Gastroesophageal sphincter (tissue), 4 donors: ENCODE results near the gene ACTL9. TPM values are rescaled to one million over a fixed set of nuclear protein-coding genes. Genes with fewer than 3 reads are reported as not detected.

ENCODE experiments used
- ATAC-seq: fragments of 150-250 bp; one replicate; pipeline ENCODE4 v1.9.1; 2016; ENCODE audit warnings: mild to moderate bottlenecking, moderate library complexity
- H3K27ac ChIP-seq, 4 donors: fragments of 200-600 bp; sonication (generic) in 3 of 4; 1 replicate in 3 of 4; 2 replicates in 1 of 4; pipeline ENCODE4 v1.5.1; 2016 to 2019
- H3K27me3 ChIP-seq: fragments of 200-600 bp; sonication (generic); one replicate; pipeline ENCODE4 v1.5.1; 2019
- H3K36me3 ChIP-seq, 2 donors: fragments of 200-600 bp; sonication (generic); one replicate each; pipeline ENCODE4 v1.5.1; 2019; ENCODE audit warnings: control low read depth in 1 of 2
- H3K4me1 ChIP-seq, 3 donors: fragments of 200-600 bp; sonication (generic); 1 replicate in 2 of 3; 2 replicates in 1 of 3; pipeline ENCODE4 v1.5.1; 2016 to 2019; ENCODE audit warnings: control low read depth in 2 of 3
- H3K4me3 ChIP-seq, 2 donors: fragments of 200-600 bp; sonication (generic); one replicate each; pipeline ENCODE4 v1.5.1; 2019; ENCODE audit warnings: mild to moderate bottlenecking in 1 of 2, moderate library complexity in 1 of 2
- H3K9me3 ChIP-seq, 3 donors: fragments of 200-600 bp; sonication (generic); one replicate each; pipeline ENCODE4 v1.5.1; 2017 to 2019; ENCODE audit warnings: control low read depth in 2 of 3
- CTCF ChIP-seq, 4 experiments: fragments of 200-600 bp in 2 of 4; fragments of 450-650 bp in 2 of 4; sonication (generic) in 1 of 4; IDR thresholded peaks; one replicate each; pipeline ENCODE4 v1.5.1; 2017 to 2019; ENCODE audit warnings: antibody characterized with exemption in 4 of 4, mild to moderate bottlenecking in 2 of 4, moderate library complexity in 2 of 4
- EP300 ChIP-seq: sonication (generic); formaldehyde crosslinking; IDR thresholded peaks from one replicate; pipeline ENCODE4 v1.6.1; 2017; ENCODE audit warnings: antibody characterized with exemption, mild to moderate bottlenecking
- POLR2A ChIP-seq, 2 donors: fragments of 450-650 bp; IDR thresholded peaks; one replicate each; pipeline ENCODE4 v1.6.1; 2017; ENCODE audit warnings: antibody characterized with exemption in 2 of 2, mild to moderate bottlenecking in 2 of 2, moderate library complexity in 1 of 2
- POLR2AphosphoS5 ChIP-seq: sonication (generic); formaldehyde crosslinking; IDR thresholded peaks from one replicate; pipeline ENCODE4 v1.6.1; 2017; ENCODE audit warnings: antibody characterized with exemption
- WGBS, 2 donors: methylation state at CpG; one replicate each; pipeline ENCODE4 v1.1.5; 2018; ENCODE audit warnings: low coverage in 1 of 2; 5-methylcytosine and 5-hydroxymethylcytosine counted together
- total RNA-seq, 4 donors: library from RNA; depleted of rRNA; stranded (reverse); fragments of >200 nt; gene quantifications; one replicate each; pipeline ENCODE4 v1.1.0, GENCODE V29; 2016

Gene ACTL9
- total RNA-seq, 4 donors from 2014 or later, result not detected

GRCh38 chr19:8702350-8702749 lies 3.8 kb upstream of the ACTL9 start:
- Histone ChIP-seq H3K9me3 (no peaks in the 10 kb centered on the region), H3K27me3 (peaks cover 64% of the 10 kb centered on the region), H3K36me3 (no peaks in the 10 kb centered on the region), H3K27ac (no peak overlapping the region), H3K4me3 (no peak overlapping the region), H3K4me1 (no peaks in the 10 kb centered on the region)
- 20 to 33% methylated on average over 1 to 4 of the region's 5 CpGs for WGBS, 2 donors
- no peak for ATAC-seq
- no peak for TF ChIP-seq POLR2AphosphoS5
- TF ChIP-seq CTCF (IDR thresholded peaks at IDR 0.05), result no peak
- no peak for TF ChIP-seq EP300
- TF ChIP-seq POLR2A (IDR thresholded peaks at IDR 0.05), result no peak

GRCh38 chr19:8700956-8701355 lies 2.4 kb upstream of the ACTL9 start:
- Histone ChIP-seq H3K27ac (no peak overlapping the region), H3K4me3 (no peak overlapping the region), H3K4me1 (no peaks in the 10 kb centered on the region), H3K36me3 (no peaks in the 10 kb centered on the region), H3K27me3 (peaks cover 77% of the 10 kb centered on the region), H3K9me3 (no peaks in the 10 kb centered on the region)
- no peak for ATAC-seq
- WGBS, 2 donors, result 61% methylated on average over 2 of the region's 2 CpGs; no CpG with 5 or more reads in 1 of the 2 donors
- no peak for TF ChIP-seq EP300
- TF ChIP-seq POLR2AphosphoS5, result no peak
- no peak for TF ChIP-seq POLR2A (IDR thresholded peaks at IDR 0.05)
- TF ChIP-seq CTCF (IDR thresholded peaks at IDR 0.05), result no peak

GRCh38 chr19:8699908-8700307 lies 1.3 kb upstream of the ACTL9 start:
- Histone ChIP-seq H3K9me3 (no peaks in the 10 kb centered on the region), H3K27me3 (peaks cover 84% of the 10 kb centered on the region)

GRCh38 chr19:8697671-8698432 lies 743 bp downstream of the ACTL9 start:
- H3K4me1 ChIP-seq, result no peaks in the 10 kb centered on the region
- TF ChIP-seq POLR2A (IDR thresholded peaks at IDR 0.05) (no peak), POLR2AphosphoS5 (no peak), CTCF (IDR thresholded peaks at IDR 0.05) (peak in 1 of 4 experiments; percentile 23), EP300 (no peak)
- H3K27ac ChIP-seq, result no peak overlapping the region
- 70% methylated on average over 2 of the region's 60 CpGs; no CpG with 5 or more reads in 1 of the 2 donors for WGBS, 2 donors
- H3K9me3 ChIP-seq, result no peaks in the 10 kb centered on the region
- H3K36me3 ChIP-seq, result no peaks in the 10 kb centered on the region
- ATAC-seq, result no peak
- H3K4me3 ChIP-seq, result no peak overlapping the region
- peaks cover 95% of the 10 kb centered on the region for H3K27me3 ChIP-seq

More at GRCh38 chr19:8699908-8700307, 1.3 kb upstream of the ACTL9 start:
- Histone ChIP-seq H3K27ac (no peak overlapping the region), H3K36me3 (no peaks in the 10 kb centered on the region), H3K4me1 (no peaks in the 10 kb centered on the region), H3K4me3 (no peak overlapping the region)
- ATAC-seq, result no peak
- TF ChIP-seq POLR2A (IDR thresholded peaks at IDR 0.05) (no peak), EP300 (no peak), POLR2AphosphoS5 (no peak), CTCF (IDR thresholded peaks at IDR 0.05) (no peak)

GRCh38 chr19:8696993-8697392 lies 1.6 kb downstream of the ACTL9 start:
- Histone ChIP-seq H3K4me1 (no peaks in the 10 kb centered on the region), H3K9me3 (no peaks in the 10 kb centered on the region), H3K36me3 (no peaks in the 10 kb centered on the region), H3K27ac (no peak overlapping the region), H3K27me3 (peaks cover 95% of the 10 kb centered on the region), H3K4me3 (no peak overlapping the region)
- no peak for ATAC-seq
- TF ChIP-seq POLR2A (IDR thresholded peaks at IDR 0.05) (no peak), POLR2AphosphoS5 (no peak), EP300 (no peak), CTCF (IDR thresholded peaks at IDR 0.05) (no peak)
- 60% methylated on average over 1 of the region's 1 CpG for WGBS, 2 donors
